CD4-positive, alpha-beta T cell treated with Interleukin-12 subunit alpha and Interleukin-12 subunit beta, for 1 hour (primary cell): ENCODE data around the gene SNPH.
"Not testable (repeated sequence)": the region's sequence is repeated elsewhere in the genome, so short reads cannot be mapped to it uniquely, and the experiment has no call there.

Source experiments
- DNase-seq: peaks from one replicate; pipeline ENCODE4 v3.0.0-alpha.2; 2020

The SNPH gene

DNA sequence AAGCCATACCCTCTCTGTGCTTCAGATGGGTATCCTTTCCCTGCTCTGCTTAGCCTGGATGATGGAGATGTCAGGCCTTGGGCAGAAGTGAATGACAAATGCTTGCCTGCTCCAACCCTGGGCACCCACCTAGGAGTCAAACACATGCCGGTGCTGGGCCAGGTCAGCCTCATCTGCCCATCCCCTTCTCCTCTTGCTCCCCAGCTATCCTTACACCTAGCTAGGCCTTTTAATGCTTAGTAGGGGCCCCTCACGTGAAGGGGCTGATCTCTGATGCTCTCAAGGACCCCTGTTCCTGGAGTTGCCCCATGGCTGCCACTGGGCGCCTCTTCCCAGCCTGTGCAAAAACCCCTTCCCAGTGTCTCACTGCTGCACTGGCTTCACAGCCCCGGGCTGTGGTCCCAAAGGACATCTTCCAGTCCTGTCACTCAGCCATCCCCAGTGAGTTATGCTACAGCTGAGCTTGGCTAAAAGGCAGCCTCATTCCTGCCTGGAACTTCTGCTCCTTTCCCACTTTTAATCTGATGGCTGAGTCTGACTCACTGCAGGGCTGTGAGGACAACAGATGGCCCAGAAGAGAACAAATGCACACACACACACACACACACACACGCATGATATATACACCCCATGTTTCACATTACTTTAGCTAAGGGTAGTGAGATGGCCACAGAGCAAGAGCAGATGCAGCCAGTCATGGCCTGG, 75.6 kb downstream of the SNPH start:
- no peak for DNase-seq

DNA sequence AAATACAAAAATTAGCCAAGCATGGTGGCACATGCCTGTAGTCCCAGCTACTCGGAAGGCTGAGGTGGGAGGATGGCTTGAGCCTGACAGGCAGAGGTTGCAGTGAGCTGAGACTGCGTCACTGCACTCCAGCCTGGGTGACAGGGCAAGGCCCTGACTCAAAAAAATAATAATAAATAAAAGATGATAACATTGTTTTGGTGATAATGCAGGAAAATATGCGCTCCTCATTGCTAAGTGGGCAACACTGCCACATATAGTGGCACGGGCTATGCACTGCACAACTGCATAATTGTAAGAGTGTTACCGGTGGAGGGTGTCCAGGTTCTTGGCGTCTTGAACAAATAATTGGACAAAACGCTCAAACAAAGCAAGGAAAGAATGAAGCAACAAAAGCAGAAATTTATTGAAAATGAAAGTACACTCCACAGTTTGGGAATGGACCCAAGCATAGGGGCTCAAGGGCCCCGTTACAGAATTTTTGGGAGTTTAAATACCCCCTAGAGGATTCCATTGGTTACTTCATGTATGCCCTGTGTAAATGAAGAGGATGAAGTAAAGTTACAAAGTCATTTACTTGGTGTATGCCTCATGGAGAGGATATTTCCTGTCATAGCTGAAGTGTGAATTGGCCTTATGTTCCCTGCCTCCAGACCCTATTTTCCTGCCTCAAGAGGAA, 77.5 kb downstream of the SNPH start:
- not testable (repeated sequence) for DNase-seq

- DNase-seq = no peak
Measured at GRCh38 chr20:1345030-1345755, 79.1 kb downstream of the SNPH start.

GRCh38 chr20:1345756-1346093, 79.6 kb downstream of the SNPH start:
- DNase-seq = no peak

DNA sequence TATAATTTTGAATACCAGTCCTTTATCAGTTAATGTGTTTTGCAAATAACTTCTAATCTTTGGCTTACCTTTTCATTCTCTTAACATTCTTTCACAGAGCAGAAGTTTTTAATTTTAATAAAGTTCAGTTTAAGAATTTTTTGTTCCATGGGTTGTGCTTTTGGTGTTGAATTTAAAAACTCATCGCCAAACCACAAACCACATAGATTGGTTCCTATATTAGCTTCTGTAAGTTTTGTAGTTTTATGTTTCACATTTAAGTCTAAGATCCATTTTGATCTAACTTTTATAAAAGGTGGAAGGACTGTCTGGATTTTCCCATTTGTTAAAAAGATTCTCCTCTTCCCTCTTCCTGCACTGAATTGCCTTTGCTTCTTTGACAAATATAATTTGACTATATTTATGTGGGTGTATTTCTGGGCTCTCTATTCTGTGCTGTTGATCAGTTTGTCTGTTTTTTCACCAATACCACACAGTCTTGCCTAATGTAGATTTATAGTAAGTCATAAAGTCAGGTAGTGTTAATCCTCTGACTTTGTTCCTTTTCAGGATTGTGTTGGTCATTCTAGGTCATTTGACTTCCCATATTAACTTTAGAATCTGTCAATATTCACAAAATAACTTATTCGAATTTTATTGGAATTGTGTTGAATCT, 80.3 kb downstream of the SNPH start:
- no peak for DNase-seq

GRCh38 chr20:1353956-1354355, 87.9 kb downstream of the SNPH start:
- DNase-seq = no peak

GRCh38 chr20:1357921-1358671, 92.0 kb downstream of the SNPH start:
- no peak for DNase-seq
